Measurements from ENCODE around the gene EPAS1. TPM values are rescaled to one million over a fixed set of nuclear protein-coding genes. Genes with fewer than 3 reads are reported as not detected.

EPAS1 gene
- total and polyA plus RNA-seq, 2 of the 13 experiments (the other 11 are each of a cell fraction or from before 2014, with no cell fraction given), result 47.1 to 182 TPM

- TF ChIP-seq, protein P1, sequence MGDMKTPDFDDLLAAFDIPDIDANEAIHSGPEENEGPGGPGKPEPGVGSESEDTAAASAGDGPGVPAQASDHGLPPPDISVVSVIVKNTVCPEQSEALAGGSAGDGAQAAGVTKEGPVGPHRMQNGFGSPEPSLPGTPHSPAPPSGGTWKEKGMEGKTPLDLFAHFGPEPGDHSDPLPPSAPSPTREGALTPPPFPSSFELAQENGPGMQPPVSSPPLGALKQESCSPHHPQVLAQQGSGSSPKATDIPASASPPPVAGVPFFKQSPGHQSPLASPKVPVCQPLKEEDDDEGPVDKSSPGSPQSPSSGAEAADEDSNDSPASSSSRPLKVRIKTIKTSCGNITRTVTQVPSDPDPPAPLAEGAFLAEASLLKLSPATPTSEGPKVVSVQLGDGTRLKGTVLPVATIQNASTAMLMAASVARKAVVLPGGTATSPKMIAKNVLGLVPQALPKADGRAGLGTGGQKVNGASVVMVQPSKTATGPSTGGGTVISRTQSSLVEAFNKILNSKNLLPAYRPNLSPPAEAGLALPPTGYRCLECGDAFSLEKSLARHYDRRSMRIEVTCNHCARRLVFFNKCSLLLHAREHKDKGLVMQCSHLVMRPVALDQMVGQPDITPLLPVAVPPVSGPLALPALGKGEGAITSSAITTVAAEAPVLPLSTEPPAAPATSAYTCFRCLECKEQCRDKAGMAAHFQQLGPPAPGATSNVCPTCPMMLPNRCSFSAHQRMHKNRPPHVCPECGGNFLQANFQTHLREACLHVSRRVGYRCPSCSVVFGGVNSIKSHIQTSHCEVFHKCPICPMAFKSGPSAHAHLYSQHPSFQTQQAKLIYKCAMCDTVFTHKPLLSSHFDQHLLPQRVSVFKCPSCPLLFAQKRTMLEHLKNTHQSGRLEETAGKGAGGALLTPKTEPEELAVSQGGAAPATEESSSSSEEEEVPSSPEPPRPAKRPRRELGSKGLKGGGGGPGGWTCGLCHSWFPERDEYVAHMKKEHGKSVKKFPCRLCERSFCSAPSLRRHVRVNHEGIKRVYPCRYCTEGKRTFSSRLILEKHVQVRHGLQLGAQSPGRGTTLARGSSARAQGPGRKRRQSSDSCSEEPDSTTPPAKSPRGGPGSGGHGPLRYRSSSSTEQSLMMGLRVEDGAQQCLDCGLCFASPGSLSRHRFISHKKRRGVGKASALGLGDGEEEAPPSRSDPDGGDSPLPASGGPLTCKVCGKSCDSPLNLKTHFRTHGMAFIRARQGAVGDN (CRISPR knock-in tag; IDR thresholded peaks at IDR 0.05), result no peak
- TF ChIP-seq ATF7-NPFF (CRISPR knock-in tag; IDR thresholded peaks at IDR 0.05; ENCODE audit: low read depth) (no peak), ZSCAN29 (CRISPR knock-in tag; conservative IDR thresholded peaks at IDR 0.05) (no peak), MED1 (CRISPR knock-in tag; IDR thresholded peaks at IDR 0.05) (no peak), ZMYM4 (CRISPR knock-in tag; IDR thresholded peaks at IDR 0.05) (no peak), ZNF253 (CRISPR knock-in tag; IDR thresholded peaks at IDR 0.05; ENCODE audit: borderline replicate concordance) (no peak)
- TF ChIP-seq, protein P2, sequence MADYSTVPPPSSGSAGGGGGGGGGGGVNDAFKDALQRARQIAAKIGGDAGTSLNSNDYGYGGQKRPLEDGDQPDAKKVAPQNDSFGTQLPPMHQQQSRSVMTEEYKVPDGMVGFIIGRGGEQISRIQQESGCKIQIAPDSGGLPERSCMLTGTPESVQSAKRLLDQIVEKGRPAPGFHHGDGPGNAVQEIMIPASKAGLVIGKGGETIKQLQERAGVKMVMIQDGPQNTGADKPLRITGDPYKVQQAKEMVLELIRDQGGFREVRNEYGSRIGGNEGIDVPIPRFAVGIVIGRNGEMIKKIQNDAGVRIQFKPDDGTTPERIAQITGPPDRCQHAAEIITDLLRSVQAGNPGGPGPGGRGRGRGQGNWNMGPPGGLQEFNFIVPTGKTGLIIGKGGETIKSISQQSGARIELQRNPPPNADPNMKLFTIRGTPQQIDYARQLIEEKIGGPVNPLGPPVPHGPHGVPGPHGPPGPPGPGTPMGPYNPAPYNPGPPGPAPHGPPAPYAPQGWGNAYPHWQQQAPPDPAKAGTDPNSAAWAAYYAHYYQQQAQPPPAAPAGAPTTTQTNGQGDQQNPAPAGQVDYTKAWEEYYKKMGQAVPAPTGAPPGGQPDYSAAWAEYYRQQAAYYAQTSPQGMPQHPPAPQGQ (CRISPR knock-in tag; IDR thresholded peaks at IDR 0.05; ENCODE audit: borderline replicate concordance), result no peak
- TF ChIP-seq, protein P3, sequence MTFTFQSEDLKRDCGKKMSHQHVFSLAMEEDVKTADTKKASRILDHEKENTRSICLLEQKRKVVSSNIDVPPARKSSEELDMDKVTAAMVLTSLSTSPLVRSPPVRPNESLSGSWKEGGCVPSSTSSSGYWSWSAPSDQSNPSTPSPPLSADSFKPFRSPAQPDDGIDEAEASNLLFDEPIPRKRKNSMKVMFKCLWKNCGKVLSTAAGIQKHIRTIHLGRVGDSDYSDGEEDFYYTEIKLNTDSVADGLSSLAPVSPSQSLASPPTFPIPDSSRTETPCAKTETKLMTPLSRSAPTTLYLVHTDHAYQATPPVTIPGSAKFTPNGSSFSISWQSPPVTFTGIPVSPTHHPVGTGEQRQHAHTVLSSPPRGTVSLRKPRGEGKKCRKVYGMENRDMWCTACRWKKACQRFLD (CRISPR knock-in tag; IDR thresholded peaks at IDR 0.05; ENCODE audit: borderline replicate concordance), result no peak
Measured at GRCh38 chr2:46430992-46431391, 133.8 kb downstream of the EPAS1 start (continued).
